ENCODE results near the gene RNF130. TPM values are rescaled to one million over a fixed set of nuclear protein-coding genes. Genes with fewer than 3 reads are reported as not detected.

Gene RNF130
- total RNA-seq, 2 donors from 2014 or later, result 10.8 to 15.3 TPM

- peaks cover 15% of the 10 kb centered on the region for H3K27me3 Mint-ChIP-seq
- H3K27ac Mint-ChIP-seq, result no peak overlapping the region
- H3K4me1 Mint-ChIP-seq, result peaks cover 3% of the 10 kb centered on the region
- no peak overlapping the region for H3K4me3 Mint-ChIP-seq
- DNase-seq (no peak), ATAC-seq (no peak)
- H3K9me3 ChIP-seq (ENCODE audit: control insufficient read depth, low read length, poor library complexity, severe bottlenecking), result no peaks in the 10 kb centered on the region
- peaks cover 3% of the 10 kb centered on the region for H3K36me3 Mint-ChIP-seq (ENCODE audit: low read depth)
Observed at GRCh38 chr5:179912951-179913350, 158.6 kb downstream of the RNF130 start.

- H3K9me3 ChIP-seq (ENCODE audit: control insufficient read depth, low read length, poor library complexity, severe bottlenecking), result no peaks in the 10 kb centered on the region
- peaks cover 9% of the 10 kb centered on the region for H3K27me3 Mint-ChIP-seq
- H3K36me3 Mint-ChIP-seq (ENCODE audit: low read depth), result peaks cover 3% of the 10 kb centered on the region
- ATAC-seq (no peak), DNase-seq (no peak)
- H3K4me1 Mint-ChIP-seq, result peaks cover 3% of the 10 kb centered on the region
- no peak overlapping the region for H3K4me3 Mint-ChIP-seq
- no peak overlapping the region for H3K27ac Mint-ChIP-seq
Observed at GRCh38 chr5:179912386-179912785, 159.2 kb downstream of the RNF130 start.

GRCh38 chr5:179909224-179909623 lies 162.3 kb downstream of the RNF130 start:
- ATAC-seq (no peak), DNase-seq (no peak)
- Mint-ChIP-seq H3K36me3 (ENCODE audit: low read depth) (no peaks in the 10 kb centered on the region), H3K27me3 (no peaks in the 10 kb centered on the region), H3K4me1 (peaks cover 9% of the 10 kb centered on the region), H3K4me3 (peak overlapping the region; percentile 78), H3K27ac (peak overlapping the region; percentile 37)
- no peaks in the 10 kb centered on the region for H3K9me3 ChIP-seq (ENCODE audit: control insufficient read depth, low read length, poor library complexity, severe bottlenecking)

GRCh38 chr5:179908528-179908927 lies 163.0 kb downstream of the RNF130 start:
- Mint-ChIP-seq H3K27me3 (no peaks in the 10 kb centered on the region), H3K4me1 (peaks cover 9% of the 10 kb centered on the region), H3K36me3 (ENCODE audit: low read depth) (no peaks in the 10 kb centered on the region), H3K4me3 (peak overlapping the region; percentile 78), H3K27ac (peak overlapping the region; percentile 37)
- H3K9me3 ChIP-seq (ENCODE audit: control insufficient read depth, low read length, poor library complexity, severe bottlenecking), result no peaks in the 10 kb centered on the region
- no peak for ATAC-seq
- no peak for DNase-seq

- no peaks in the 10 kb centered on the region for H3K36me3 Mint-ChIP-seq (ENCODE audit: low read depth)
- H3K27ac Mint-ChIP-seq, result peak within 1 kb of the TSS; percentile 37
- peak; percentile 91 for ATAC-seq
- peak within 1 kb of the TSS; percentile 87 for H3K4me3 Mint-ChIP-seq
- H3K27me3 Mint-ChIP-seq, result no peaks in the 10 kb centered on the region
- peak; percentile 57 to 82 (median 75) for DNase-seq
- H3K9me3 ChIP-seq (ENCODE audit: control insufficient read depth, low read length, poor library complexity, severe bottlenecking), result no peaks in the 10 kb centered on the region
- peaks cover 9% of the 10 kb centered on the region for H3K4me1 Mint-ChIP-seq
Observed at GRCh38 chr5:179907556-179908324, 163.8 kb downstream of the RNF130 start, which contains the start of gene TBC1D9B. Gene TBC1D9B, minus strand, starts transcription at chr5:179907897. Its CDS starts 76 bp downstream, at chr5:179907821.

GRCh38 chr5:179906795-179907555 lies 164.6 kb downstream of the RNF130 start:
- H3K27me3 Mint-ChIP-seq, result no peaks in the 10 kb centered on the region
- ATAC-seq, result peak; percentile 21
- H3K36me3 Mint-ChIP-seq (ENCODE audit: low read depth), result no peaks in the 10 kb centered on the region
- H3K9me3 ChIP-seq (ENCODE audit: control insufficient read depth, low read length, poor library complexity, severe bottlenecking), result no peaks in the 10 kb centered on the region
- H3K4me3 Mint-ChIP-seq, result peak overlapping the region; percentile 88
- H3K4me1 Mint-ChIP-seq, result peaks cover 9% of the 10 kb centered on the region
- no peak for DNase-seq
- no peak overlapping the region for H3K27ac Mint-ChIP-seq

GRCh38 chr5:179906294-179906794 lies 165.2 kb downstream of the RNF130 start:
- no peaks in the 10 kb centered on the region for H3K9me3 ChIP-seq (ENCODE audit: control insufficient read depth, low read length, poor library complexity, severe bottlenecking)
- no peak overlapping the region for H3K27ac Mint-ChIP-seq
- peaks cover 9% of the 10 kb centered on the region for H3K4me1 Mint-ChIP-seq
- ATAC-seq, result no peak
- peak overlapping the region; percentile 88 for H3K4me3 Mint-ChIP-seq
- no peaks in the 10 kb centered on the region for H3K36me3 Mint-ChIP-seq (ENCODE audit: low read depth)
- no peaks in the 10 kb centered on the region for H3K27me3 Mint-ChIP-seq
- no peak for DNase-seq

GRCh38 chr5:179905161-179905560 lies 166.4 kb downstream of the RNF130 start:
- Mint-ChIP-seq H3K4me3 (no peak overlapping the region), H3K27ac (no peak overlapping the region), H3K36me3 (ENCODE audit: low read depth) (no peaks in the 10 kb centered on the region), H3K4me1 (peaks cover 9% of the 10 kb centered on the region), H3K27me3 (no peaks in the 10 kb centered on the region)
- no peak for ATAC-seq
- H3K9me3 ChIP-seq (ENCODE audit: control insufficient read depth, low read length, poor library complexity, severe bottlenecking), result no peaks in the 10 kb centered on the region
- no peak for DNase-seq

Other genes with a start within 250 kb of the RNF130 start
- 10 to 100 TPM; 32.5 to 36.8 TPM for gene MRNIP, start 212.9 kb downstream of the RNF130 start, total RNA-seq
- 10 to 100 TPM; 61.6 to 74.1 TPM for gene TBC1D9B, start 163.9 kb downstream of the RNF130 start, total RNA-seq
- not detected for gene RASGEF1C, start 137.5 kb upstream of the RNF130 start, total RNA-seq
- gene MAPK9, start 220.3 kb upstream of the RNF130 start, total RNA-seq, result 10 to 100 TPM; 24.3 to 25.1 TPM

Data from T-helper 17 cell (primary cell).